Activated CD8-positive, alpha-beta memory T cell treated with anti-CD3 and anti-CD28 coated beads, Interleukin-2, amount 50 U/mL, for 1 hour (primary cell): Measurements from ENCODE around the gene HOXA11.

ENCODE experiments used
- DNase-seq: peaks from one replicate; pipeline ENCODE4 v3.0.0-alpha.2; 2020; ENCODE audit errors: extremely low read depth

Gene HOXA11

DNA sequence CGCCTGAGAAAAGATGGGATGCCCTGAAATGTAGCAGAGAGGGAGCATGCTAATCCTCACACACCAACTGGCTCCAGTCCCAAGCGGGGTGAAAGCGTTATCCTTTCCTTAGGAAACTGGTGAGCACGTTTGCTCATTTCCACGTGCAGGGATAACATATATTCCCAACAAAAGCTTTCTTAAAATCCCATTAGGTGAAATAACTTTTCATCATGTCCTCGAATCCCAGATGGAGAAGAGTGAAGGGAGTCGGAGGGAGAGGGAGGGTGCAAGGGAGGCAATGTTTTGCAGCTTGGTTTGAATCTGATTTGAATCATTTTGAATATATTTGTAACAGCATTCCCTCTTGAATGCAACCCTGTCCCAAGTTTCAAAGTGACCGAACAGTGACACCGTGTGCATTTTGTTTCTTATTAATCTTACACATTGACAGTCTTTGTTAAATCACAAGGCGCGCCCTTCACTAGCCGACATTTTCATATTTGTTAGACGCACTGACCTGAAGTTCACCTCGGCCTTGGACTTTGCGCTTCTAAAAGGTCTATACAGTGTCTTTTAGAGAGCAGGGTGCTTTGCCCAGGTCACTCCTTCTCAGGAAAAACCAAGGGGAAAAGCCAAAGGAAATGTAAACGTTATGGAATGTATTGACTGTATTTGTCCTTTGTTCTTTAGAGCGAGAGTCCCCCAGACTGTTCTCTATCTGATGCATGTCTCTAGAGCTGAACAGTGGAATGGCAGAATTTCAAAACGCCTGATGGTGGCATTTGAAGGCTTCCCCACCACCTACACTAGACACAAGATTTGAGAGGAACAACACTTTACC, 51.4 kb downstream of the HOXA11 start:
- DNase-seq, result no peak

DNA sequence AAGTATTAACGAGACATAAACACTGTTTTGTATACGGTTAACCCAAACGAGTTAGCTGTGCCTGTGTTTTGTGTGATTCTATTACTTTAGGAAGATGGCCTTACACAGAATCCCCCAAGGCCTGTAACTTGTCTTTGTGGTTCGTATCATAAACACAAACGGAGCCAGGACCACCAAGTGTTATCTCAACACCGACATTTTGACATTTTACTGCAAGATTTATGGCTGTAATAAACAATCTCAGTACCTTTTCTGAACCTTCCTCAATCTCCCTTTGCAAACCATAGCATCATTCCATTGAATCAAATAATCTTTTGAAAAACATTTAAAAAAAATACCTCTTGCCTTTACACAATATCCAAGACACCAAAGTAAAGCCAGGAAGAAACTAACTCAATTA, 52.1 kb downstream of the HOXA11 start:
- DNase-seq, result no peak

DNA sequence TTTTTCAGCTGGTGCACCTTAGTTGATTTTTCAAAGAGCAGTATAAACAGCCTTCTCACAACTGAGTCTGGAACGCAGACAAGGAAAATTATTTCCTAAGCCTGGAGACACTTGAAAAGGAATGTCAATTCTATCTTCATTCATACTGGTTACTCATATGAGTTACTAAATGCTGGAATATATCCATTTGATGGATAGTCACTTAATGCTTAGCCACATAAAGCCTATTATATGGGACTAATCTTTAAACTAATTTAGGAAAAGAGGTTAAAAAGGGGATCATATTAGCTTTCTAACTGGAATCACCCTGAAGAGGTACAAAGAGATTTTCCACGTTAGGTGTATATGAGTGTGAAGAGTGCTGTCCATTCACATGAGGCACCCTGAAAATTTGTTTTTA, 52.8 kb downstream of the HOXA11 start:
- DNase-seq, result no peak

DNA sequence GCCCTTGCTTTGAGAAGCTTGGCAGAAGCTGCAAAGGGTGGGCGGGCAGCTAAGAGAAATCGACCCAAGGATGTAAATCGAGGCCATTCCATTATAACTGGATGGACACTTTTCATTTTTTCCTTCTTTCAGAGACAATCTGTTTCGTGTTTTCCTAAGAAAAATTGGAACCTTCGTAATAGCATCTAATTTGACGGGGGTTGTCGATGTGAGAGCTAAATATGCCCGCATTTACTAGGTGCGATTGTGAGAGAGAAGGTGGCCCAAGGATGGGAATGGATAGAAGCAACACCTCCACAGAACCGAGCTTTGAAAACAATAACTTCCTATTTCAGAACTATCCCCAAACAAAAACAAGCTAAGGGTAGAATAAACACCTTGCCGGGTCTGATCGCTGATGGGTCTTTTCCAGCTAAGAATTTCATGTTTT, 53.6 kb downstream of the HOXA11 start:
- DNase-seq, result no peak
